Liver (tissue), 9 donors: ENCODE measurements around the gene ABCA1. TPM values are rescaled to one million over a fixed set of nuclear protein-coding genes. Genes with fewer than 3 reads are reported as not detected.
A peak's percentile ranks its signal among the peaks of the same experiment; 100 is the strongest.

ENCODE experiments used
- DNase-seq: peaks from one replicate; pipeline ENCODE4 v3.0.0-alpha.2; 2017; ENCODE audit warnings: low spot score
- H3K27ac ChIP-seq, 2 donors: one replicate each; pipeline ENCODE4 v1.7.0; 2013; ENCODE audit warnings: inconsistent platforms in 2 of 2, low read length in 2 of 2, control low read depth in 1 of 2, low read depth in 1 of 2, mild to moderate bottlenecking in 1 of 2
- H3K27me3 ChIP-seq, 4 donors: one replicate each; pipeline versions ENCODE4 v1.6.1 to v1.7.0; 2013; ENCODE audit warnings: low read length in 3 of 4, inconsistent platforms in 1 of 4, mild to moderate bottlenecking in 1 of 4, moderate library complexity in 1 of 4; ENCODE audit not compliant: control insufficient read depth in 4 of 4, insufficient read depth in 4 of 4
- H3K36me3 ChIP-seq, 4 donors: one replicate each; pipeline versions ENCODE4 v1.6.1 to v1.7.0; 2013; ENCODE audit warnings: low read length in 3 of 4, mild to moderate bottlenecking in 3 of 4, low read depth in 1 of 4, moderate library complexity in 1 of 4; ENCODE audit not compliant: control insufficient read depth in 4 of 4, insufficient read depth in 3 of 4
- H3K4me1 ChIP-seq, 4 donors: one replicate each; pipeline versions ENCODE4 v1.6.1 to v1.7.0; 2013; ENCODE audit warnings: low read length in 3 of 4, mild to moderate bottlenecking in 3 of 4, moderate library complexity in 1 of 4; ENCODE audit not compliant: control insufficient read depth in 4 of 4, insufficient read depth in 4 of 4
- H3K4me3 ChIP-seq, 3 donors: one replicate each; pipeline versions ENCODE4 v1.6.1 to v1.7.0; 2013; ENCODE audit warnings: low read length in 3 of 3, control low read depth in 1 of 3, low read depth in 1 of 3, mild to moderate bottlenecking in 1 of 3
- H3K9ac ChIP-seq, 2 donors: one replicate each; pipeline ENCODE4 v1.7.0; 2013; ENCODE audit warnings: low read length in 2 of 2, mild to moderate bottlenecking in 2 of 2, moderate library complexity in 2 of 2, control low read depth in 1 of 2, low read depth in 1 of 2
- H3K9me3 ChIP-seq, 4 donors: one replicate each; pipeline versions ENCODE4 v1.6.1 to v1.7.0; 2013; ENCODE audit warnings: low read length in 3 of 4; ENCODE audit not compliant: control insufficient read depth in 4 of 4
- EGR1 ChIP-seq, 2 donors: IDR thresholded peaks; 2 replicates each; pipeline ENCODE4 v1.6.1; 2016 to 2018; ENCODE audit warnings: antibody characterized with exemption in 2 of 2, low read depth in 2 of 2
- FOXA1 ChIP-seq: IDR thresholded peaks from 2 replicates; pipeline ENCODE4 v1.6.1; 2016; ENCODE audit warnings: antibody characterized with exemption
- FOXA2 ChIP-seq: IDR thresholded peaks from 2 replicates; pipeline ENCODE4 v1.6.1; 2016; ENCODE audit warnings: antibody characterized with exemption
- GABPA ChIP-seq, 2 donors: IDR thresholded peaks in 1 of 2; conservative IDR thresholded peaks in 1 of 2; 2 replicates each; pipeline ENCODE4 v1.6.1; 2016; ENCODE audit warnings: antibody characterized with exemption in 2 of 2, mild to moderate bottlenecking in 1 of 2, moderate library complexity in 1 of 2
- HNF4A ChIP-seq, 2 donors: conservative IDR thresholded peaks; 2 replicates each; pipeline ENCODE4 v1.6.1; 2016; ENCODE audit warnings: antibody characterized with exemption in 2 of 2, mild to moderate bottlenecking in 2 of 2
- HNF4G ChIP-seq: IDR thresholded peaks from 2 replicates; pipeline ENCODE4 v1.6.1; 2016; ENCODE audit warnings: antibody characterized with exemption
- JUND ChIP-seq, 2 donors: IDR thresholded peaks; 2 replicates each; pipeline ENCODE4 v1.6.1; 2016; ENCODE audit warnings: antibody characterized with exemption in 2 of 2
- NR2F2 ChIP-seq: IDR thresholded peaks from 2 replicates; pipeline ENCODE4 v1.6.1; 2016; ENCODE audit warnings: antibody characterized with exemption
- RAD21 ChIP-seq, 2 donors: IDR thresholded peaks; 2 replicates each; pipeline ENCODE4 v1.6.1; 2016; ENCODE audit warnings: antibody characterized with exemption in 2 of 2, mild to moderate bottlenecking in 2 of 2
- RXRA ChIP-seq, 2 donors: IDR thresholded peaks; 2 replicates each; pipeline ENCODE4 v1.6.1; 2017 to 2018; ENCODE audit warnings: antibody characterized with exemption in 2 of 2, mild to moderate bottlenecking in 1 of 2
- SP1 ChIP-seq: IDR thresholded peaks from 2 replicates; pipeline ENCODE4 v1.6.1; 2018; ENCODE audit warnings: antibody characterized with exemption, mild to moderate bottlenecking
- TAF1 ChIP-seq: conservative IDR thresholded peaks from 2 replicates; pipeline ENCODE4 v1.6.1; 2016; ENCODE audit warnings: antibody characterized with exemption, mild to moderate bottlenecking
- YY1 ChIP-seq: IDR thresholded peaks from 2 replicates; pipeline ENCODE4 v1.6.1; 2016; ENCODE audit warnings: antibody characterized with exemption, mild to moderate bottlenecking
- WGBS: extraction: QIAGEN DNeasy Blood & Tissue Kit; methylation state at CpG from one replicate; pipeline ENCODE4 v1.1.7; 2013; 5-methylcytosine and 5-hydroxymethylcytosine counted together
- polyA plus RNA-seq, 2 donors: library from polyadenylated mRNA; stranded (reverse) in 1 of 2; unstranded in 1 of 2; fragments of 200-250 nt in 1 of 2; fragments of >200 nt in 1 of 2; fragmentation: Nextera tagmentation in 1 of 2; extraction: Ambion mirVana in 1 of 2; gene quantifications; one replicate each; pipeline versions ENCODE4 v1.2.1 to v1.2.3, GENCODE V29; 2013 to 2015
- total RNA-seq, 2 donors: library from RNA; depleted of rRNA; stranded (reverse); fragments of >200 nt; gene quantifications; one replicate each; pipeline ENCODE4 v1.2.3, GENCODE V29; 2014
- TF ChIP-seq, protein P1 (sequence below): IDR thresholded peaks from 2 replicates; pipeline ENCODE4 v1.6.1; 2016; ENCODE audit warnings: antibody characterized with exemption
- TF ChIP-seq, protein P2 (sequence below): fragments of 150-350 bp; IDR thresholded peaks from 2 replicates; pipeline ENCODE4 v1.5.1; 2017; ENCODE audit warnings: improper control_type of control experiment, low read depth, low read length; ENCODE audit not compliant: missing input control
- TF ChIP-seq, protein P3 (sequence below): IDR thresholded peaks from 2 replicates; pipeline ENCODE4 v1.6.1; 2016; ENCODE audit warnings: antibody characterized with exemption
- donor health status: healthy.
- donor health status: healthy.
- donor health status: healthy.
- donor health status: healthy.
- donor health status: healthy.

Gene ABCA1
- total and polyA plus RNA-seq, 4 donors, result 15.4 to 223 (median 62.9) TPM

DNA sequence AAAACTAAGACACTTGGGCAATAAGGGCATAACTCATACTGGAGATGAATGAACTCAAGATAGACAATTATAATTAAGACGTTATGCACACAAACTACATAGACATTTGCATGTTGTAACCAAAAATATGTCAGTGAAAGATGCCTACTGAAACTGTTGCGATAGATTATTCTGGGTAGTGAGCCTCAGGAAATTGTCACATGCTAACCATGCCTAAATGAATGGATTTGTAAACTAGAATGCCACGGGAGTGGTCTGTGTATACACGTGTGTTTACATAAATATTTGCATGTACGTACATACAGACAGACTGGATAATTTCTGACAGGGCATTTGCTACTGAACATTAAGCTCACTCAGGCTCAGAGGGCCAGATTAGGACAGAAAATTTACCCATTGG lies 162.8 kb downstream of the ABCA1 start:
- H3K4me3 ChIP-seq, result peak overlapping the region in 1 of 3 donors; percentile 86
- no peaks in the 10 kb centered on the region for H3K27me3 ChIP-seq
- H3K36me3 ChIP-seq, result peaks cover 0 to 3% (median 0%) of the 10 kb centered on the region in 4 donors
- 70% methylated on average over 5 of the region's 5 CpGs for WGBS
- TF ChIP-seq EGR1 (IDR thresholded peaks at IDR 0.05; ENCODE audit: low read depth in 2 of 2), result no peak
- TF ChIP-seq, protein P1, sequence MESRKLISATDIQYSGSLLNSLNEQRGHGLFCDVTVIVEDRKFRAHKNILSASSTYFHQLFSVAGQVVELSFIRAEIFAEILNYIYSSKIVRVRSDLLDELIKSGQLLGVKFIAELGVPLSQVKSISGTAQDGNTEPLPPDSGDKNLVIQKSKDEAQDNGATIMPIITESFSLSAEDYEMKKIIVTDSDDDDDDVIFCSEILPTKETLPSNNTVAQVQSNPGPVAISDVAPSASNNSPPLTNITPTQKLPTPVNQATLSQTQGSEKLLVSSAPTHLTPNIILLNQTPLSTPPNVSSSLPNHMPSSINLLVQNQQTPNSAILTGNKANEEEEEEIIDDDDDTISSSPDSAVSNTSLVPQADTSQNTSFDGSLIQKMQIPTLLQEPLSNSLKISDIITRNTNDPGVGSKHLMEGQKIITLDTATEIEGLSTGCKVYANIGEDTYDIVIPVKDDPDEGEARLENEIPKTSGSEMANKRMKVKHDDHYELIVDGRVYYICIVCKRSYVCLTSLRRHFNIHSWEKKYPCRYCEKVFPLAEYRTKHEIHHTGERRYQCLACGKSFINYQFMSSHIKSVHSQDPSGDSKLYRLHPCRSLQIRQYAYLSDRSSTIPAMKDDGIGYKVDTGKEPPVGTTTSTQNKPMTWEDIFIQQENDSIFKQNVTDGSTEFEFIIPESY, result no peak
- TF ChIP-seq SP1, result no peak
- TF ChIP-seq, protein P2, sequence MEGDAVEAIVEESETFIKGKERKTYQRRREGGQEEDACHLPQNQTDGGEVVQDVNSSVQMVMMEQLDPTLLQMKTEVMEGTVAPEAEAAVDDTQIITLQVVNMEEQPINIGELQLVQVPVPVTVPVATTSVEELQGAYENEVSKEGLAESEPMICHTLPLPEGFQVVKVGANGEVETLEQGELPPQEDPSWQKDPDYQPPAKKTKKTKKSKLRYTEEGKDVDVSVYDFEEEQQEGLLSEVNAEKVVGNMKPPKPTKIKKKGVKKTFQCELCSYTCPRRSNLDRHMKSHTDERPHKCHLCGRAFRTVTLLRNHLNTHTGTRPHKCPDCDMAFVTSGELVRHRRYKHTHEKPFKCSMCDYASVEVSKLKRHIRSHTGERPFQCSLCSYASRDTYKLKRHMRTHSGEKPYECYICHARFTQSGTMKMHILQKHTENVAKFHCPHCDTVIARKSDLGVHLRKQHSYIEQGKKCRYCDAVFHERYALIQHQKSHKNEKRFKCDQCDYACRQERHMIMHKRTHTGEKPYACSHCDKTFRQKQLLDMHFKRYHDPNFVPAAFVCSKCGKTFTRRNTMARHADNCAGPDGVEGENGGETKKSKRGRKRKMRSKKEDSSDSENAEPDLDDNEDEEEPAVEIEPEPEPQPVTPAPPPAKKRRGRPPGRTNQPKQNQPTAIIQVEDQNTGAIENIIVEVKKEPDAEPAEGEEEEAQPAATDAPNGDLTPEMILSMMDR, result no peak
- TF ChIP-seq YY1, result no peak
- no peak for TF ChIP-seq GABPA (IDR thresholded peaks at IDR 0.05 in 1 of 2, conservative IDR thresholded peaks at IDR 0.05 in 1 of 2)
- no peak for TF ChIP-seq JUND (IDR thresholded peaks at IDR 0.05)
- no peak for TF ChIP-seq FOXA1
- TF ChIP-seq RXRA (IDR thresholded peaks at IDR 0.05), result no peak
- TF ChIP-seq FOXA2, result no peak
- no peak for TF ChIP-seq RAD21 (IDR thresholded peaks at IDR 0.05)
- TF ChIP-seq, protein P3, sequence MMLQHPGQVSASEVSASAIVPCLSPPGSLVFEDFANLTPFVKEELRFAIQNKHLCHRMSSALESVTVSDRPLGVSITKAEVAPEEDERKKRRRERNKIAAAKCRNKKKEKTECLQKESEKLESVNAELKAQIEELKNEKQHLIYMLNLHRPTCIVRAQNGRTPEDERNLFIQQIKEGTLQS, result no peak
- no peaks in the 10 kb centered on the region for H3K9me3 ChIP-seq
- no peak overlapping the region for H3K27ac ChIP-seq
- no peak overlapping the region for H3K9ac ChIP-seq
- DNase-seq, result no peak
- H3K4me1 ChIP-seq, result peaks cover 0 to 6% (median 2%) of the 10 kb centered on the region in 4 donors

DNA sequence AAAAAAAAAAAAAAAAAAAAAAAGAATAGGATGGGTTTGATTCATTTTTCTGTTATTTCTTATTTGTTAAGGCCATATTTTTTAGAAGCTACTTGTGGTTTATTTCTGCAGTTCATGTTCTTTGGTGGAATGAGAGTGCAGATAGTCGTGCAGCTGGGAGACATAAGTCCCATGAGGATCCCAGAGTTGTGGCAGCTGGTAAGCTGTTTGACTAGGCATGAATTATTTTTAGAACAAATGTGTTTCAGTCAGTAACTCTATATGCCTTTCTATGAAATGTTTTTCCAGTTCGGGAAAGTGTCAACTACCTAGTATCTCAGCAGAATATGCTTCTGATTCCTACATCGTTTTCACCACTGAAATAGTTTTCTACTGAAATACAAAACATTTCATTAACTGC lies 169.0 kb downstream of the ABCA1 start:
- WGBS, result 86% methylated on average over 3 of the region's 3 CpGs
- Histone ChIP-seq H3K4me3 (no peak overlapping the region), H3K27me3 (no peaks in the 10 kb centered on the region), H3K4me1 (peaks cover 0 to 6% (median 0%) of the 10 kb centered on the region in 4 donors), H3K27ac (no peak overlapping the region), H3K9me3 (no peaks in the 10 kb centered on the region), H3K36me3 (peaks cover 3 to 12% (median 4%) of the 10 kb centered on the region in 4 donors), H3K9ac (no peak overlapping the region)
- TF ChIP-seq, protein P1, result no peak
- TF ChIP-seq TAF1, result no peak
- TF ChIP-seq FOXA1, result no peak
- no peak for TF ChIP-seq NR2F2
- TF ChIP-seq RAD21 (IDR thresholded peaks at IDR 0.05), result no peak
- no peak for TF ChIP-seq FOXA2
- no peak for TF ChIP-seq JUND (IDR thresholded peaks at IDR 0.05)
- TF ChIP-seq RXRA (IDR thresholded peaks at IDR 0.05), result no peak
- no peak for TF ChIP-seq HNF4A (conservative IDR thresholded peaks at IDR 0.05)
- TF ChIP-seq YY1, result no peak
- no peak for TF ChIP-seq HNF4G
- DNase-seq, result no peak
